Tracheal epithelial cell (primary cell): ENCODE results near the gene XKR3. TPM values are rescaled to one million over a fixed set of nuclear protein-coding genes. Genes with fewer than 3 reads are reported as not detected.

ENCODE experiments used
- total RNA-seq: library from RNA; depleted of rRNA; stranded (reverse); fragments of >200 nt; gene quantifications from 2 replicates; pipeline ENCODE4 v1.2.1, GENCODE V29; 2014

The XKR3 gene
- total RNA-seq = not detected in 2 replicates

DNA sequence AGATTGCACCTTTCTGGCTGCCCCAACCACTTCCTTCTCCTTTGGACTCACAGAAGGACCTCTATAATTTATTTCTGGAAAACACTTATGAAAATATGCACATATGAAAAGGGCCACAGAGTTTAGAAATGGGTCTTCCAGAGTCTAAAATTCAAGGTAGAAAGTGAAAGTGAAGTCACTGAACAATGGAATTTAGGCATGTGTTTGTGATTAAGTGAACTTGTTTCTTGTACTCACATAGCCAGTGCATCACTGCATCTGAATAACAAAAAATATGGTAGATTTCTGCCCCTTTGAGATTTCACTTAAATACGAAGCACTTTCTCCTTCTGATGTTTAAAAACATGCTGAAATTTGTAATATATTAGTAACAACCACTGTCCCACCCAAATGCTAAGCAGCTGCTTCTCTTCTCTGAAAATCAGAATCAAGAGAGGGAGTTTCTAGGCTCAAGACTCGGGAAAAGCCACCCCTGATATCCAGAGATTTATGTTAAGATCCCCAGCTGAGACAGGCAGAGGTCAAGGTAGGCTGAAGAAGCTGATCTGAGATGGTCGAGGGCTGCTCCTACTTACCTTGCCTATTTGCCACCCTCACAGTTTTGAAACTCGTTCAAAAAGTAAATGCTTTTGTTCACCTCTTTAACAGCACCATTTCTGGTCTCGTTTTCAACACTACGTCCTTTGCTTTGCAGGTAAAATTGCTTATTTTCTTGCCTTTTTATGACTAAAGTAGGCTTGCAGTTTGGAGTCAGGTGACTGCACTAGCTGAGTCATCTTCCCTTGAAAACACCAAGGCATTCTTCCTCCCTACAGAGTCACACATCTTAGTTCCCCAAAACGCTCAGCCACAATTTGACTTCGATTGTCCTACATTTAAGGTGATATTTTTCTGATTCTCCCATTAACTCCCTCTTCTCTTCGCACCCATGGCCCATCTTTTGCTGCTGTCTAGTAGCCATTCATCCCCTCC is at the start of gene XKR3:
TSS of gene XKR3 (minus strand) at position 696 of the 972 bp plus-strand sequence. CDS start 17,338 bp downstream, outside the sequence.

Other genes starting within 250 kb of the XKR3 start
- not detected in 2 replicates for gene CCT8L2, start 232.6 kb downstream of the XKR3 start, total RNA-seq
- gene GAB4, start 182.8 kb upstream of the XKR3 start, total RNA-seq = not detected in 2 replicates